ENCODE measurements around the gene KCNT1.

DNA sequence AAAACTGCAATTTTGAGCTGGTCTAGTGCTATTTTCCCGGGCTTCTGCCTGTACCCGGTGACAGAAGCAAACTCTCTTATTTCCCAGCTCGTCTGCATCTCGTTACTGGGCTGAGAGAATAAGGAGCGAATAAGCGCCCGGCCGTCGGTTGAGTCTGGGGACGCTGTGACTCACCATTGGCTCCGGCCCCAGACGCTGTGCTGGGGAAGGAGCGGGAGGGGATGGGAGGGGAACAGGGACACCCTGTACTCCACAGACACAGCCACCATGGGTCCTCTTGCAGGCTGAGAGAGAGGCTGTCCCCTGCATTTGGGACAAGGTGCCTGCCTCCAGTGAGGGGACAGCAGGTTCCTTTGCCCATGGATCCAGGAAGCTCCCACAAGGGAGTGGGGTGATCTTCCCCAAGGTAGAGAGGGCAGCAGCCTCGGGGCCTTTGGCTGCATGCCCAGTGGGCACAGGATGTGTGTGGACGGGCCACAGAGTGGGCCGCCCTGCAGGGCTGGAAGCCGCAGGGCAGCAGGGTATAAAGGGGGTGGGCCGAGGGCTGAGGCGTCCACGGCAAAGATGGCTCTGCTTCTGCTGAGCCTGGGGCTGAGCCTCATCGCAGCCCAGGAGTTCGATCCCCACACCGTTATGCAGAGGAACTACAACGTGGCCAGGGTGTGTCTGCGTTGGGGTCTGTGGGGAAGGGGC, 39.1 kb upstream of the KCNT1 start, which contains the start of gene LCN9:
- TF ChIP-seq, protein P1, sequence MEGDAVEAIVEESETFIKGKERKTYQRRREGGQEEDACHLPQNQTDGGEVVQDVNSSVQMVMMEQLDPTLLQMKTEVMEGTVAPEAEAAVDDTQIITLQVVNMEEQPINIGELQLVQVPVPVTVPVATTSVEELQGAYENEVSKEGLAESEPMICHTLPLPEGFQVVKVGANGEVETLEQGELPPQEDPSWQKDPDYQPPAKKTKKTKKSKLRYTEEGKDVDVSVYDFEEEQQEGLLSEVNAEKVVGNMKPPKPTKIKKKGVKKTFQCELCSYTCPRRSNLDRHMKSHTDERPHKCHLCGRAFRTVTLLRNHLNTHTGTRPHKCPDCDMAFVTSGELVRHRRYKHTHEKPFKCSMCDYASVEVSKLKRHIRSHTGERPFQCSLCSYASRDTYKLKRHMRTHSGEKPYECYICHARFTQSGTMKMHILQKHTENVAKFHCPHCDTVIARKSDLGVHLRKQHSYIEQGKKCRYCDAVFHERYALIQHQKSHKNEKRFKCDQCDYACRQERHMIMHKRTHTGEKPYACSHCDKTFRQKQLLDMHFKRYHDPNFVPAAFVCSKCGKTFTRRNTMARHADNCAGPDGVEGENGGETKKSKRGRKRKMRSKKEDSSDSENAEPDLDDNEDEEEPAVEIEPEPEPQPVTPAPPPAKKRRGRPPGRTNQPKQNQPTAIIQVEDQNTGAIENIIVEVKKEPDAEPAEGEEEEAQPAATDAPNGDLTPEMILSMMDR (IDR thresholded peaks at IDR 0.05; ENCODE audit: poor library complexity), result no peak
- no peak for TF ChIP-seq EZH2phosphoT487 (IDR thresholded peaks at IDR 0.05; ENCODE audit: low read depth, severe bottlenecking, unreplicated experiment)
- TF ChIP-seq EZH2 (IDR thresholded peaks at IDR 0.05; ENCODE audit: borderline replicate concordance), result no peak

Measured in hepatocyte (in vitro differentiated cells).